Thyroid gland (tissue), 4 donors: Measurements from ENCODE around the gene GRM2.

Experiments used
- POLR2A ChIP-seq, 2 donors: fragments of 450-650 bp; IDR thresholded peaks; one replicate each; pipeline ENCODE4 v1.6.1; 2017; ENCODE audit warnings: antibody characterized with exemption in 2 of 2, mild to moderate bottlenecking in 2 of 2, moderate library complexity in 1 of 2
- TF ChIP-seq, protein P1 (sequence below), 6 experiments: fragments of 200-600 bp in 3 of 6; fragments of 450-650 bp in 3 of 6; sonication (generic) in 3 of 6; IDR thresholded peaks; one replicate each; pipeline ENCODE4 v1.5.1; 2016 to 2019; ENCODE audit warnings: antibody characterized with exemption in 6 of 6, mild to moderate bottlenecking in 2 of 6, inconsistent platforms in 1 of 6, moderate library complexity in 1 of 6

DNA sequence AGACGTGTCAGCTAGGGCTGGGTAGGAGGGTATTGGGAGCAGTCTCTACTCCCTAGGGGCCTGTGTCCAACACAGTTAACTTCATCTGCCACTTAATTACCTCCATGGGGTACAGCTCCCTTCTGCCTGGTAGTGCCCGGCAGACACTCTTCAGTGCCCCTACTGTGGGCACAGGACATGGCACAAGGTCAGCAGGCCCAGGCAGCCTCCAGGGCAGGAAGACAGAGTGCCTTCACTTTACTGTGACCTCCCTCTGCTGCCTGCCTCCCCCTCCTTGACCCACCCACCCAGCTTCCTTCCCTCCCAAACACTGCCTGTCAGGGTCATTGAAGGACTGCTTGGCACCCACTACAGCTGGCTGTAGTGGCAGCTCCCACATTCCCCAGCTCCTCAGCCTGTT, 6.5 kb upstream of the GRM2 start:
- TF ChIP-seq, protein P1, sequence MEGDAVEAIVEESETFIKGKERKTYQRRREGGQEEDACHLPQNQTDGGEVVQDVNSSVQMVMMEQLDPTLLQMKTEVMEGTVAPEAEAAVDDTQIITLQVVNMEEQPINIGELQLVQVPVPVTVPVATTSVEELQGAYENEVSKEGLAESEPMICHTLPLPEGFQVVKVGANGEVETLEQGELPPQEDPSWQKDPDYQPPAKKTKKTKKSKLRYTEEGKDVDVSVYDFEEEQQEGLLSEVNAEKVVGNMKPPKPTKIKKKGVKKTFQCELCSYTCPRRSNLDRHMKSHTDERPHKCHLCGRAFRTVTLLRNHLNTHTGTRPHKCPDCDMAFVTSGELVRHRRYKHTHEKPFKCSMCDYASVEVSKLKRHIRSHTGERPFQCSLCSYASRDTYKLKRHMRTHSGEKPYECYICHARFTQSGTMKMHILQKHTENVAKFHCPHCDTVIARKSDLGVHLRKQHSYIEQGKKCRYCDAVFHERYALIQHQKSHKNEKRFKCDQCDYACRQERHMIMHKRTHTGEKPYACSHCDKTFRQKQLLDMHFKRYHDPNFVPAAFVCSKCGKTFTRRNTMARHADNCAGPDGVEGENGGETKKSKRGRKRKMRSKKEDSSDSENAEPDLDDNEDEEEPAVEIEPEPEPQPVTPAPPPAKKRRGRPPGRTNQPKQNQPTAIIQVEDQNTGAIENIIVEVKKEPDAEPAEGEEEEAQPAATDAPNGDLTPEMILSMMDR (IDR thresholded peaks at IDR 0.05): no peak
- TF ChIP-seq POLR2A (IDR thresholded peaks at IDR 0.05): no peak
